BLaER1 treated with 17β-estradiol and CSF1 and Interleukin-3, amounts not matched to agents 10 nM and 100 nM (cell line): ENCODE results near the gene PCCA.
A peak's percentile ranks its signal among the peaks of the same experiment; 100 is the strongest.

Source experiments
- H3K27ac ChIP-seq, 11 experiments: shearing (Covaris generic); formaldehyde crosslinking; 2 replicates each; pipeline ENCODE4 v1.8.1; 2022
- H3K27me3 ChIP-seq, 11 experiments: shearing (Covaris generic); formaldehyde crosslinking; 2 replicates each; pipeline ENCODE4 v1.8.1; 2022
- H3K36me3 ChIP-seq, 11 experiments: shearing (Covaris generic); formaldehyde crosslinking; 2 replicates each; pipeline ENCODE4 v1.8.1; 2022
- H3K4me1 ChIP-seq, 10 experiments: shearing (Covaris generic); formaldehyde crosslinking; 2 replicates each; pipeline ENCODE4 v1.8.1; 2022
- H3K4me2 ChIP-seq, 11 experiments: shearing (Covaris generic); formaldehyde crosslinking; 2 replicates each; pipeline ENCODE4 v1.8.1; 2022
- H3K4me3 ChIP-seq, 10 experiments: shearing (Covaris generic); formaldehyde crosslinking; 2 replicates each; pipeline ENCODE4 v1.8.1; 2022
- H3K9ac ChIP-seq, 11 experiments: shearing (Covaris generic); formaldehyde crosslinking; 2 replicates each; pipeline ENCODE4 v1.8.1; 2022
- H3K9me3 ChIP-seq, 11 experiments: shearing (Covaris generic); formaldehyde crosslinking; replicated peaks in 1 of 11; 2 replicates each; pipeline ENCODE4 v1.8.1; 2022
- H4K20me1 ChIP-seq, 11 experiments: shearing (Covaris generic); formaldehyde crosslinking; 2 replicates each; pipeline ENCODE4 v1.8.1; 2022
- Cebpa-rat ChIP-seq, 11 experiments: shearing (Covaris generic); IDR thresholded peaks; 2 replicates each; pipeline ENCODE4 v1.8.1; 2022

PCCA gene

DNA sequence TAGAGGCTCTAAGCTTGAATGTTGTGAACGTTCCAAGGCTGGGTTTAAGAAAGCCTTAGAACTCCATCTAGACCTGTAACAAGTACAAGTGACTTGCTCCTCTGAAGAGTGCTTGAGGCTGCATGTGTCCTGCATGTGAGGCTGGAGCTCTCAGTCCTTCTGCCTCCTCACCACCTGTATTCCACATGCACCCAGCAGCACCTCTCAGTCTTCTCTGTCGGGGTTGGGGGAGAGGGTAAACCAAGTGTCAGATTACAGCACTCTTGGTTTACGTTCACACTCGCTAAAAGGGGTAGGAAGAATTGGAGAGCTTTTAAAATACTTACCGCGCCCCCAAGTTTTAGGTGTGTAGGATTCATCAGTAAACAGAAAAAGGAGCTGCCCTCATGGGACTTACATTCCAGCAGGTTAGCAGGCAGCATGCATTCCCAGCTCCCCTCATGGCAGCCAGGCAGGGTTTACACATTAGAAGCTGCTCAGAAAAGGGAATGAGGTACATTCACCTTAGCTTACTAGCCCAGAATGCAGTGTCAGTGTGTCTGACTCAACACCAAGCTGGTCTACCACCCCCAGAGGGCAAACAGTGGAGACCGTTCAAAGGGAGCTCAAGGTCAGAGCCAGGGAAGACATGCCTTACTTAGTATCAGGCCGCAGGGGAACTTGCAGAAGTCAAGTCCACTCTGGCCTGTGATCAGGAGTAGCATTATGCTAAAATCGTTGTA is 248.1 kb downstream of the PCCA start:
- Histone ChIP-seq H3K27ac (no peak overlapping the region), H3K4me3 (no peak overlapping the region), H3K9ac (no peak overlapping the region), H3K36me3 (peaks cover 0 to 18% (median 8%) of the 10 kb centered on the region in 11 experiments; a peak in 10 of 22 replicates), H3K4me1 (peaks cover 5 to 17% (median 12%) of the 10 kb centered on the region in 10 experiments; a peak in 17 of 20 replicates), H3K27me3 (no peaks in the 10 kb centered on the region), H3K9me3 (peaks cover 25 to 38% (median 27%) of the 10 kb centered on the region in 11 experiments), H4K20me1 (no peaks in the 10 kb centered on the region), H3K4me2 (no peak overlapping the region)
- no peak for TF ChIP-seq Cebpa-rat (IDR thresholded peaks at IDR 0.05)

GRCh38 chr13:100338275-100338674 is 249.4 kb downstream of the PCCA start:
- no peaks in the 10 kb centered on the region for H3K27me3 ChIP-seq
- no peak overlapping the region for H3K4me2 ChIP-seq
- H3K4me1 ChIP-seq = peaks cover 5 to 17% (median 12%) of the 10 kb centered on the region in 10 experiments; a peak in 17 of 20 replicates
- H3K9me3 ChIP-seq = peaks cover 25 to 38% (median 27%) of the 10 kb centered on the region in 11 experiments
- TF ChIP-seq Cebpa-rat (IDR thresholded peaks at IDR 0.05) = no peak
- H3K27ac ChIP-seq = no peak overlapping the region
- peaks cover 0 to 18% (median 8%) of the 10 kb centered on the region in 11 experiments; a peak in 10 of 22 replicates for H3K36me3 ChIP-seq
- H3K9ac ChIP-seq = no peak overlapping the region
- no peaks in the 10 kb centered on the region for H4K20me1 ChIP-seq
- no peak overlapping the region for H3K4me3 ChIP-seq

DNA sequence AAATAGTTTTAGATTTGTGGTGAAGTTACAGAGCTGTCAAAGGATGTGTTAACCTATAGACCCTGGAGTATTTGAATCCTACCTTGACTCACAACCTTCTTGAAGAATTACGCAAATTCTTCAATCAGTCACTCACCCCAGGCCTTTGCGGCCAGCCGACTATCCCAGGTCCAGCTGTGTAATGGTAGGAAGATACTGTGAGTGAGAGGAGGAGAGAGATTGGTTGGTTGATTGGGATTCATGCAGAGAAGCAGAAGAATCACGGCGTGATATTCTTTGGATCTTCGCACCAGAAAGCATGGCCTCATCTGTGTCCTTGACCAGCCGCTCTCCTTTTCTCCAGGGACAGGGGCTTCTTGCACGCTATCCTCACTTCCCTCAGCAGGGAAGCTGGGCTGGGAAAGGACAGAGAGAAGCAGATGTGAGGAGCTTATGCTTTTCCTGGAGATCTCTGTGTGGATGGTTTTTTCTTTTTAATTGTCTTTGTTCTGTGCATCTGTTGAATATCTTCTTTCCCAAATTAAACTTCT is 250.6 kb downstream of the PCCA start:
- H3K9me3 ChIP-seq = peaks cover 18 to 34% (median 19%) of the 10 kb centered on the region in 11 experiments
- no peaks in the 10 kb centered on the region for H3K27me3 ChIP-seq
- TF ChIP-seq Cebpa-rat (IDR thresholded peaks at IDR 0.05) = no peak
- no peak overlapping the region for H3K4me3 ChIP-seq
- H3K4me1 ChIP-seq = peaks cover 5 to 17% (median 12%) of the 10 kb centered on the region in 10 experiments; a peak in 17 of 20 replicates
- H3K4me2 ChIP-seq = no peak overlapping the region
- peaks cover 0 to 16% (median 7%) of the 10 kb centered on the region in 11 experiments; a peak in 11 of 22 replicates for H3K36me3 ChIP-seq
- no peaks in the 10 kb centered on the region for H4K20me1 ChIP-seq
- H3K27ac ChIP-seq = no peak overlapping the region
- H3K9ac ChIP-seq = no peak overlapping the region

DNA sequence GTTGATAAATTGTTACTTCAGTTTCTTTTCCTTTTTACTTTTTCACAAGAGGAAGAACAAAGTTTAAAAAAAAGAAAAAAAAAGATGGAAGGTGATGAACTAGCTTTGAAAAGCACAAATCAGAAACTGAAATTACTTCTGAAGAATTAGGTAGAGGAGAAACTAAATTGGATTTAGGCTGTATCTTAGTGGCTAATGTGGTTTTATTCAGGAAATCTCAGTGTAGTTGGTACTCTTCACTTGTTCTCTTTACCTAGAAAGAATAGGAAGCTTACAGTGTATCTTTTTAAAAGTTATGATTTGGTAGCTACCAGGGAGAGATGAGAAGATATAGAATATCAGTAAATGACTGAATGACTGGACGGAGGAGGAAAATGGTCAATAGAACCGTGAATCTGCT is 252.0 kb downstream of the PCCA start:
- H3K4me2 ChIP-seq = peak overlapping the region; percentile 3 to 78 (median 58); a peak in 18 of 22 replicates
- no peak overlapping the region for H3K27ac ChIP-seq
- no peak for TF ChIP-seq Cebpa-rat (IDR thresholded peaks at IDR 0.05)
- no peaks in the 10 kb centered on the region for H4K20me1 ChIP-seq
- no peaks in the 10 kb centered on the region for H3K27me3 ChIP-seq
- peaks cover 0 to 12% (median 0%) of the 10 kb centered on the region in 11 experiments; a peak in 4 of 22 replicates for H3K36me3 ChIP-seq
- no peak overlapping the region for H3K4me3 ChIP-seq
- no peak overlapping the region for H3K9ac ChIP-seq
- H3K4me1 ChIP-seq = peaks cover 5 to 17% (median 12%) of the 10 kb centered on the region in 10 experiments; a peak in 17 of 20 replicates
- H3K9me3 ChIP-seq = peaks cover 10 to 33% (median 18%) of the 10 kb centered on the region in 11 experiments

- Histone ChIP-seq H3K4me1 (peaks cover 5 to 17% (median 12%) of the 10 kb centered on the region in 10 experiments; a peak in 17 of 20 replicates), H3K4me2 (peak overlapping the region; percentile 3 to 78 (median 58); a peak in 18 of 22 replicates), H3K27ac (no peak overlapping the region), H3K9me3 (peaks cover 9 to 33% (median 18%) of the 10 kb centered on the region in 11 experiments), H3K27me3 (no peaks in the 10 kb centered on the region), H3K4me3 (no peak overlapping the region), H3K9ac (no peak overlapping the region), H4K20me1 (no peaks in the 10 kb centered on the region), H3K36me3 (peaks cover 0 to 12% (median 0%) of the 10 kb centered on the region in 11 experiments; a peak in 3 of 22 replicates)
- no peak for TF ChIP-seq Cebpa-rat (IDR thresholded peaks at IDR 0.05)
Measured at GRCh38 chr13:100341327-100341726, 252.4 kb downstream of the PCCA start.

GRCh38 chr13:100344544-100344943 is 255.7 kb downstream of the PCCA start:
- Histone ChIP-seq H3K9ac (no peak overlapping the region), H4K20me1 (no peaks in the 10 kb centered on the region), H3K27me3 (no peaks in the 10 kb centered on the region), H3K4me3 (no peak overlapping the region), H3K36me3 (peaks cover 0 to 12% (median 0%) of the 10 kb centered on the region in 11 experiments; a peak in 3 of 22 replicates), H3K4me1 (peaks cover 6 to 24% (median 16%) of the 10 kb centered on the region in 10 experiments; a peak in 17 of 20 replicates), H3K4me2 (no peak overlapping the region), H3K9me3 (peaks cover 9 to 29% (median 24%) of the 10 kb centered on the region in 11 experiments), H3K27ac (no peak overlapping the region)
- no peak for TF ChIP-seq Cebpa-rat (IDR thresholded peaks at IDR 0.05)

DNA sequence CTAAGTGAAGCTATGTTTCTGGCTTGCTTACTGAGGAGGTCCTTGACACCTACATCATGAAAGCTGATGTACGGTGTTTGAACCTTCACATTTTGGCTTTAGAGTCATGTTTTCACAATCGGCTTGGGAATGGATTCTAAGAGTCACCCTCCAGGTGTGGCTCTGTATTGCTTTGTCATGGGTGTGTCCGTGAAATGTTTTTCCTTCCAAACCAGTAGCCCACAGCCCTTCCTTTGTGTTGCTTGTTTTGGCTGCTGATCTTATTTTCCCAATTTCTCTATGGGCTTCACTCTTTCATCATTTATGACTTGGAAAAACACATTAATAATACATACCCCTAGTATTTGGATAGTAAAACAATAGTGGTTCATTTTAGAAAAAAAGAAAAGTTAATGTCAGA is 259.1 kb downstream of the PCCA start:
- H3K4me2 ChIP-seq = no peak overlapping the region
- H3K36me3 ChIP-seq = peaks cover 0 to 12% (median 0%) of the 10 kb centered on the region in 11 experiments; a peak in 3 of 22 replicates
- no peak overlapping the region for H3K4me3 ChIP-seq
- H3K9me3 ChIP-seq = peaks cover 9 to 31% (median 25%) of the 10 kb centered on the region in 11 experiments
- no peak overlapping the region for H3K27ac ChIP-seq
- H3K9ac ChIP-seq = no peak overlapping the region
- no peak for TF ChIP-seq Cebpa-rat (IDR thresholded peaks at IDR 0.05)
- no peaks in the 10 kb centered on the region for H3K27me3 ChIP-seq
- H4K20me1 ChIP-seq = no peaks in the 10 kb centered on the region
- peaks cover 0 to 12% (median 7%) of the 10 kb centered on the region in 10 experiments; a peak in 13 of 20 replicates for H3K4me1 ChIP-seq

GRCh38 chr13:100349594-100349993 is 260.7 kb downstream of the PCCA start:
- peaks cover 0 to 12% (median 7%) of the 10 kb centered on the region in 10 experiments; a peak in 13 of 20 replicates for H3K4me1 ChIP-seq
- no peaks in the 10 kb centered on the region for H4K20me1 ChIP-seq
- H3K36me3 ChIP-seq = peaks cover 0 to 9% (median 0%) of the 10 kb centered on the region in 11 experiments; a peak in 1 of 22 replicates
- no peak overlapping the region for H3K4me3 ChIP-seq
- no peak overlapping the region for H3K27ac ChIP-seq
- no peak for TF ChIP-seq Cebpa-rat (IDR thresholded peaks at IDR 0.05)
- H3K4me2 ChIP-seq = peak overlapping the region in 7 of 11 experiments; percentile 1 to 58 (median 20); a peak in 7 of 22 replicates
- no peak overlapping the region for H3K9ac ChIP-seq
- H3K27me3 ChIP-seq = no peaks in the 10 kb centered on the region
- peaks cover 9 to 28% (median 24%) of the 10 kb centered on the region in 11 experiments for H3K9me3 ChIP-seq

- peaks cover 0 to 12% (median 7%) of the 10 kb centered on the region in 10 experiments; a peak in 13 of 20 replicates for H3K4me1 ChIP-seq
- no peak overlapping the region for H3K27ac ChIP-seq
- no peaks in the 10 kb centered on the region for H4K20me1 ChIP-seq
- no peaks in the 10 kb centered on the region for H3K27me3 ChIP-seq
- H3K4me3 ChIP-seq = no peak overlapping the region
- no peak for TF ChIP-seq Cebpa-rat (IDR thresholded peaks at IDR 0.05)
- H3K9me3 ChIP-seq = peaks cover 5 to 20% (median 16%) of the 10 kb centered on the region in 11 experiments
- no peak overlapping the region; a peak in 1 of 22 replicates for H3K4me2 ChIP-seq
- no peak overlapping the region for H3K9ac ChIP-seq
- peaks cover 0 to 5% (median 0%) of the 10 kb centered on the region in 11 experiments; a peak in 1 of 22 replicates for H3K36me3 ChIP-seq
Measured at GRCh38 chr13:100350601-100351000, 261.7 kb downstream of the PCCA start.
